ENCODE results near the gene SEMA6D.

SEMA6D gene

GRCh38 chr15:47786371-47786770 is 69.1 kb downstream of the SEMA6D start:
- no peak for DNase-seq (ENCODE audit: low read depth in 4 of 4, low spot score in 1 of 4)

- no peak for DNase-seq (ENCODE audit: low read depth in 4 of 4, low spot score in 1 of 4)
Measured at GRCh38 chr15:47787875-47788274, 70.6 kb downstream of the SEMA6D start.

- no peak for DNase-seq (ENCODE audit: low read depth in 4 of 4, low spot score in 1 of 4)
Measured at GRCh38 chr15:47788685-47789084, 71.4 kb downstream of the SEMA6D start.

- no peak for DNase-seq (ENCODE audit: low read depth in 4 of 4, low spot score in 1 of 4)
Measured at GRCh38 chr15:47791161-47791560, 73.9 kb downstream of the SEMA6D start.

- no peak for DNase-seq (ENCODE audit: low read depth in 4 of 4, low spot score in 1 of 4)
Measured at GRCh38 chr15:47792231-47792630, 74.9 kb downstream of the SEMA6D start.

- no peak for DNase-seq (ENCODE audit: low read depth in 4 of 4, low spot score in 1 of 4)
Measured at GRCh38 chr15:47794252-47794914, 77.1 kb downstream of the SEMA6D start.

GRCh38 chr15:47795864-47796263 is 78.6 kb downstream of the SEMA6D start:
- DNase-seq (ENCODE audit: low read depth in 4 of 4, low spot score in 1 of 4) = no peak

- DNase-seq (ENCODE audit: low read depth in 4 of 4, low spot score in 1 of 4) = no peak
Measured at GRCh38 chr15:47796339-47796738, 79.0 kb downstream of the SEMA6D start.

GRCh38 chr15:47796830-47797229 is 79.5 kb downstream of the SEMA6D start:
- no peak for DNase-seq (ENCODE audit: low read depth in 4 of 4, low spot score in 1 of 4)

GRCh38 chr15:47801522-47801921 is 84.2 kb downstream of the SEMA6D start:
- no peak for DNase-seq (ENCODE audit: low read depth in 4 of 4, low spot score in 1 of 4)

GRCh38 chr15:47802216-47802615 is 84.9 kb downstream of the SEMA6D start:
- DNase-seq (ENCODE audit: low read depth in 4 of 4, low spot score in 1 of 4) = no peak

- no peak for DNase-seq (ENCODE audit: low read depth in 4 of 4, low spot score in 1 of 4)
Measured at GRCh38 chr15:47803767-47804166, 86.5 kb downstream of the SEMA6D start.

GRCh38 chr15:47804733-47805132 is 87.4 kb downstream of the SEMA6D start:
- DNase-seq (ENCODE audit: low read depth in 4 of 4, low spot score in 1 of 4) = no peak

GRCh38 chr15:47806008-47806407 is 88.7 kb downstream of the SEMA6D start:
- no peak for DNase-seq (ENCODE audit: low read depth in 4 of 4, low spot score in 1 of 4)

GRCh38 chr15:47811172-47811571 is 93.9 kb downstream of the SEMA6D start:
- no peak for DNase-seq (ENCODE audit: low read depth in 4 of 4, low spot score in 1 of 4)

GRCh38 chr15:47812470-47812999 is 95.2 kb downstream of the SEMA6D start:
- DNase-seq (ENCODE audit: low read depth in 4 of 4, low spot score in 1 of 4) = no peak

GRCh38 chr15:47813748-47814384 is 96.6 kb downstream of the SEMA6D start:
- DNase-seq (ENCODE audit: low read depth in 4 of 4, low spot score in 1 of 4) = no peak

GRCh38 chr15:47814620-47815019 is 97.3 kb downstream of the SEMA6D start:
- no peak for DNase-seq (ENCODE audit: low read depth in 4 of 4, low spot score in 1 of 4)

- DNase-seq (ENCODE audit: low read depth in 4 of 4, low spot score in 1 of 4) = no peak
Measured at GRCh38 chr15:47817969-47818548, 100.8 kb downstream of the SEMA6D start.

- DNase-seq (ENCODE audit: low read depth in 4 of 4, low spot score in 1 of 4) = no peak
Measured at GRCh38 chr15:47819158-47819557, 101.9 kb downstream of the SEMA6D start.

- no peak for DNase-seq (ENCODE audit: low read depth in 4 of 4, low spot score in 1 of 4)
Measured at GRCh38 chr15:47820057-47820746, 102.9 kb downstream of the SEMA6D start.

Measured in stimulated activated CD4-positive, alpha-beta T cell treated with anti-CD3 and anti-CD28 coated beads, Interleukin-1b, Interleukin-23, amount 100 ng/mL, for 24 hours (primary cell).